HTR-8/SVneo (cell line): Measurements from ENCODE around the gene CCNL1.
"Not testable (repeated sequence)": the region's sequence is repeated elsewhere in the genome, so short reads cannot be mapped to it uniquely, and the experiment has no call there.

ENCODE experiments used
- DNase-seq: peaks from one replicate; pipeline ENCODE4 v3.0.0; 2011; ENCODE audit warnings: low spot score, mixed read lengths; ENCODE audit not compliant: insufficient read length
- FAIRE-seq: peaks from 2 replicates; lab custom pipeline; 2011; peaks lifted over from hg19 to GRCh38; lab: Jason Lieb, UNC

Gene CCNL1

DNA sequence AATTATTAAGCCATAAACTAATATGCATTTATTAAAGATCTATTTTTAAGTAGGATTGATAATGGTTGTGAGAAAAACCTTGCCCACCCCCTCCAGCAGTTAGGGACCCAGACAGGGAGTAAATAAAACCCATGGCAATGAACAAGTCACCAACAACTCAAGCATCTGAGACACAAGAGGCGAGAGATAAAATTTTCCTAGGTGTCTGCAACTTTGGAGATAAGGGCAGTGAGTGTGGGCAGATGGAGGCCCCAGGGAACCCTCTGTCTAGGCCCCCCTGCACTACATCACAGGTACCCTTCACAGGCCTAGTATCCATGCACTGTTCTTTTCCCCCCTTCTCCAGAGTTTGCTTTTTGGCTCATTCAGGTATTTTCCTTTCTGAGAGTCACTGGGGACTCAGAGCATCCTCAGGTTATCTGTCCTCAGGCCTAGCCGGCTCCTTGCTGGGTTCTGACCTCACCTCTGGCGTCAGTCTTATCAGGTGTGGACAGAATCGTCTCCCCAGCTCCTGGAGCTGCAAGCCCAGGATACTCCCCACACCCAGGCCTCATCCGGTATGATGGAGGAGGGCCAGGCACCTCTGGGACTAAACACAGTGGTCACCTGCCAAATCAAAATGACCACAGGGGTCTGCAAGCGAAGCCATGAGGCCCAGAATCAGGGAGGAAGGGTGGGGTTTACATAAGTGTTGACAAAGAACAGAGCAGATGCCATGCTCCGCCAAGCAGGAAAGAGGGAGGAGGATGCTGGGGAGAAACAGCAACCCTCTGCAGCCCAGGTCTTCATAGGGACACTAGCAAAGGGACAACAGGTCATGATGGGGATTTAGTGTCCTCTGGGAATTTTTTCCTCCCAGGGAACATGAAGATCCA, 50.4 kb downstream of the CCNL1 start:
- no peak for DNase-seq
- no peak for FAIRE-seq

DNA sequence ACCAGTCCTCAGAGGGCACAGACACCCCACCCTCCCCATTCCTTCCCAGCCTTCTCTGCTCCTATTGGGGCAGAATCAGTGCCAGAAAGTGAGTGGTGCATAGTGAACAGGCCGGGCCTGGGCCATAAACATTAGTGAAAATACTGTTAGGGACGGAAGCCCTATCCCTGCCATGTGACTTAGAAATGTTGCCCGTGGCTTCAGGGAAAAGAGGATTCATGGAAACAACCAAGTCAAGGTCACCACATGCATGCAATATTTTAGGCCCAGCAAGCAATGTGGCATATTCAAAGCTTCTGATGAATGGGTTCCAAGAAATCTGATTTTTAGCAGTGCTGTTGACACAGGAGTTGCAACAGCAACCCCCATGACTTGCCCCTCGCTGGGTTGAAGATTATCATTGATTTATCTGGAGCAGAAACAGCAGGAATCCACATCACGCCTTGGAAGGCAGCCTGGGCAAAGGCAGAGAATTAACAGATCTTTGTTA, 52.3 kb downstream of the CCNL1 start:
- FAIRE-seq (no peak), DNase-seq (no peak)

GRCh38 chr3:157107037-157107436, 52.9 kb downstream of the CCNL1 start:
- DNase-seq: no peak
- FAIRE-seq: no peak

DNA sequence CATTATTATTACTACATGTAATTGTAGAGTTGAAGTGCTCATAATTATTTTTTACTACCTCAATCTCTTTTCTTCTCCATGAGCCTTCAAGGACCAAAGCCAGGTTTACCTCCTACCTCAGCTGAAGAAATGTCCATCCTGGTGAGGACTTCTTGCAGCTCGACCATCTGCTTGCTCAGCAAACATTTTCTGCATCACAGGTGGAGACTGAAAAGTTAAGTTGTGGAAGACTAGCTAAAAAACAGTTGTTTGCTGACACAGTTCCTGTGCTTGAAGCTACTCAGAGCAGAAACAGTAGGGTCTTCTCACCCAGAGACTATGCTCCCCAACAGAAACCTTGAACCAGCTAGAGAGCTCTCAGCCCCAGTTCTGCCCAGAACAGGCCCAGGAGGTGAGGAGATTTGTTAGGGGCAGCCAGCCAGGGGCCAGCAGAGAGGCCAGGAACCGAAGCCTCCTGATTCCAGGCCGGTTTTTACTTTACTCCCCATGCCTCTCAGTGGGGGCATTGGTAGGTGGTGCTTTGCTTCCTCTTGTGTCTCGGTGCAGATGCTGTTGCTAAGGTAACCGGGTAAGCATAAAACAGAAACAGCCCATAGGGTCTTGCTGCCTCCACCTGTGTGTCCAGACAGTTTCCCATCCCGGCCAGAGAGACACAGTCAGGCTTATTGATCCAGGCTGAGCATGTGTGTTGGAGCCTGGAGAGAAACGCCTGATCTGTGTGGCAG, 54.9 kb downstream of the CCNL1 start:
- FAIRE-seq: no peak
- DNase-seq: no peak

DNA sequence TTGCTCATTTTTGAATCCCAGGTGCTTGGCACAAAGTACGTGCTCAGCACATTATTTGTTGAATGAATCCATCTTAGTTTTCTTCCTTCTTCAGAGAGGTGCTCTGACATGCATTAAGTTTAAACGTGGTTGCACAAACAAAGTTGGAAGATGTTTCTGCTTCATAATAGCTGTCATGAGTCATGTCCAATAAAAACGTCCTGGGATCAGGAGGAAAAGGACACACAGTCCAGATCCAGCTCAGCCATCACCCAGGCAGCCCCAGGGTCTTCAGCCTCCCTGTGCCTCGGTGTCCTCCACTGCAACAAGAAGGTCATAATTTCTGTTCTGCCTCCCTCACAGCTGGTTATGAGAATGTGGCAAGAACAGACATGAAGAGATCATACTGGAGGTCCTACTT, 55.4 kb downstream of the CCNL1 start:
- DNase-seq (no peak), FAIRE-seq (no peak)

GRCh38 chr3:157103860-157104259, 56.1 kb downstream of the CCNL1 start:
- DNase-seq: no peak
- no peak for FAIRE-seq

DNA sequence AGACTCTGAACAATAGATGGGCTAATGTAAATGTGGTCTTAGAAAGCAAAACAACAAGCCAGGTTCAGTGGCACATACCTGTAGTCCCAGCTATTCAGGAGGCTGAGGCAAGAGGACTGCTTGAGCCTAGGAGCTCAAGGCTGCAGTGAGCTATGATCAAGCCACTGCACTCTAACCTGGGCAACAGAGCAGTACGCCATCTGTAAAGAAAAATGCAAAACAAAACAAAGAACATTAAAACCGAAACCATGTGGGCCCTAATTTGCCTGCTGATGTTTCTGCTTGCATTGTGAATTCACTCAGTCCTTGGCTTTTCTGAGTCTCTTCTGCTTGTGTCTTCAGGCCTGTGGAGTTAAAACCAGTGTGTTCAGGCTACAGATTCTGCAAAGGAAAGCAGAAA, 56.7 kb downstream of the CCNL1 start:
- DNase-seq (no peak), FAIRE-seq (no peak)

DNA sequence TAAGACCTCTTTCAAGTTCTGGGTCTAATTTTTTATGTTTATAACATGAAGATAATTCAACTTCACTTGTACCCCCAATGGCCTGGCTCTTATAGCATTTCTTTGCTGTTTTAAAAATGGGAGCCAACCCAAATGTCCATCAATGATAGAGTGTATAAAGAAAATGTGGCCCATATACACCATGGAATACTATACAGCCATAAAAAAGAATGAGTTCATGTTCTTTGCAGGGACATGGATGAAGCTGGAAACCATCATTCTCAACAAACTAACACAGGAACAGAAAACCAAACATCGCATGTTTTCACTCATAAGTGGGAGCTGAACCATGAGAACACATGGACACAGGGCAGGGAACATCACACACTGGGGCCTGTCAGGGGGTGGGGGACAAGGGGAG, 57.4 kb downstream of the CCNL1 start:
- not testable (repeated sequence) for DNase-seq, FAIRE-seq

DNA sequence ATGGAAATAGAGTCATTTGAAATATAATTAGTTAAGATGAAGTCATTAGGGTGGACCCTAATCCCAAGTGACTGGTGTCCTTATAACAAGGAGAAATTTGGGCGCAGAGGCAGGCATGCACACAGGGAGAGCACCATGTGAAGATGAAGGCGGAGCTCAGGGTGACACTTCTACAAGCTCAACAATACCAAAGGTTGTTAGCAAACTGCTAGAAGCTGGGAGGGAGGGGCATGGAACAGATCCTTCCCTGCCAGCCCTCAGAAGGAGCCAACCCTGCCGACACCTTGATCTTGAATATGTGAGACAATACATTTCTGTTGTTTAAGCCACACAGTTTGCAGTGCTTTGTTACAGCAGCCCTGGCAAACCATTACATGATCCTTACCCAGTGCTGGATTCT, 57.8 kb downstream of the CCNL1 start:
- FAIRE-seq (no peak), DNase-seq (no peak)

- DNase-seq: no peak
- no peak for FAIRE-seq
Observed at GRCh38 chr3:157101486-157101885, 58.5 kb downstream of the CCNL1 start.

GRCh38 chr3:157100608-157101396, 59.1 kb downstream of the CCNL1 start:
- no peak for DNase-seq
- FAIRE-seq: no peak

DNA sequence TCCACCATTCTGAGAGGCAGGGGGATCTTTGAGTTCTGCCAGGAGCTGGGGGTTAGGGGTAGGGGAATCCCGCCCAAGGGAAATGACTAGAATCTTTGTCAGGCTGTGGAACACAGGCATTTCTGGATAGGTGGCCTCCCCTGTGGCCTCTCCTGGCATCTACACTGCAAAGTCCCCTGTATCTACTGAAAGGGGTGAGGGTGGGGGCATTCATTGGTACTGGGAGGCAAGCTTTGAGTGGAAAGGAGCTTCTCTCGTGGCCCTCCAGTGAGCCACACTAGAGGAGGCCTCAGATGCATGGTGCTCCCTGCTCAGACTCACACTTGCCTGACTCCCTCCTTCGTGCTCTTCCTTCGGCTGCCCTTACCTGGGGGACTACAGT, 59.9 kb downstream of the CCNL1 start:
- no peak for DNase-seq
- FAIRE-seq: no peak

DNA sequence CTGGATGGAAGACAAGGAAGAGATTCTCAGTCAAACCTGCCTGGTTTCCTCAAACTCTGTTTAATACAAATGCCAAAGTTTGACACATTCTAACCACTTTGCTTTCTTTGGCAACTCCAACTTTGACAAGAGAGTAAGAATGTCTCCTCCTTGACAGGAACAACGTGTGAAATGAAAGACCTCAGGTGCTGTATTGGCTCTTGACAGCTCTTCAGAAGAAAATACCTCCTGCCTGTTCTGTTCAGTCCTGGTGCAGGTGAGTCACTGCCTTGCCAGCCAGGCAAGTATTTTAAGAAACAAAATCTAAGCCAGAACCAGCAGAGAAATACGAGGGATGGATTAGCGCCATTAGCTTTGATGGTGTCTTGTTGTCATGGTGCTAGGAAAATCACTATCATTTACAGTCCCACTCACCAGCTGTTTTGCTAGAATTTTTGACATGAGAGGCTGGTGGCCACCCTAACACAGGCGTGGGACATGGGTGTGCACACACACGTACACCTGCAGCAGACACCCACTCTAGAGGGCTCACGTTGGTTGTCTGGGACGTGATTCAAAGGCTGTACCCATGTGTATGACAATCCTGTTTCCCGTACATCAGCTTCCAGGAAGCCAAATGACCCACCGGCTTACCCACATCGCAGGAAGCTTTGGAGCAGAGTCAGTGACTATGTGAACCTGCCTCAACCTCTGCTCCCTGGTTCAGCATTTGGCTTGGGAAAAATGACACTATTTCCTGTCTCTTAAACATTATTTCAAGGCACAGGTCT, 60.4 kb downstream of the CCNL1 start:
- no peak for DNase-seq
- no peak for FAIRE-seq

- FAIRE-seq: no peak
- DNase-seq: no peak
Observed at GRCh38 chr3:157098823-157099185, 61.1 kb downstream of the CCNL1 start.

- no peak for FAIRE-seq
Observed at GRCh38 chr3:157098121-157098822, 61.7 kb downstream of the CCNL1 start.

More at GRCh38 chr3:157098121-157098822, 61.7 kb downstream of the CCNL1 start:
- no peak for DNase-seq
